Measurements from ENCODE around the gene ZP1.

DNA sequence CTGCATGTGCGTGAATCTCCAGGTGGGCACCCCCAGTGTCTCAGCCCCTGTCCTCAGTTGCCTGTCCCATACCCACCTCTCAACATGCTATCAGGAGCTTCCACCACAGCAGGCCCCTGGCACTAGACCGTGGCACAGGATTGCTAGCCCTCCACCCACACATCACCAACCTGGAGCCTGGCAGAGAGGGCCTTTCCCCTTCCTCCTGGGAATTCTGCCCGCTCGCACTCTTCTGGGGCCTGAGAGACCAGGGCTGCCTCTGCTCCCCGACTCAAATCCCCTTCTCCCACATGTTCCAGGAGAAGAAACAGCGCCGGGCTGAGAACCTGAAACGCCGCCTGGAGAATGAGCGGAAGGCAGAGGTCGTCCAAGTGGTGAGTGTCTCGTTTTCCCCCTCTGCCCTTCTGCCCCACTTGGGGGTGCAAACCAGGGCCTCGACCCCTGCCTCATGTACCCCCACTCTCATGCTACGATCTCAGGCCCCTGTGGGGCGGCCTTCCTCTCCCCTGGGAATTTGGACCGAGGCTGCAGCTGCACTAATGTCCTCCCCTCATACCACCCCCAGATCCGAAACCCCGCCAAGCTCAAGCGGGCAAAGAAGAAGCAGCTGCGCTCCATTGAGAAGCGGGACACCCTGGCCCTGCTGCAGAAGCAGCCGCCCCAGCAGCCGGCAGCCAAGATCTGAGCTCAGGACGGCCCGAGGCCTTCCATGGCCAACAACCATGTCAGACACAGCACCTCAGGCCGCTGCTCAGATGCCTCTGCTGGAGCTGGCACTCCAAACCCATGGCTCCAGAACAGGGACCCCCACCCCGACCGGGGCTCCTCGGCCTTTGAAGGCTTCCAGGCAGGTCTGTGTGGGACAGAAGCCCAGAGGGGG lies 17.5 kb upstream of the ZP1 start:
- TF ChIP-seq, protein P1, sequence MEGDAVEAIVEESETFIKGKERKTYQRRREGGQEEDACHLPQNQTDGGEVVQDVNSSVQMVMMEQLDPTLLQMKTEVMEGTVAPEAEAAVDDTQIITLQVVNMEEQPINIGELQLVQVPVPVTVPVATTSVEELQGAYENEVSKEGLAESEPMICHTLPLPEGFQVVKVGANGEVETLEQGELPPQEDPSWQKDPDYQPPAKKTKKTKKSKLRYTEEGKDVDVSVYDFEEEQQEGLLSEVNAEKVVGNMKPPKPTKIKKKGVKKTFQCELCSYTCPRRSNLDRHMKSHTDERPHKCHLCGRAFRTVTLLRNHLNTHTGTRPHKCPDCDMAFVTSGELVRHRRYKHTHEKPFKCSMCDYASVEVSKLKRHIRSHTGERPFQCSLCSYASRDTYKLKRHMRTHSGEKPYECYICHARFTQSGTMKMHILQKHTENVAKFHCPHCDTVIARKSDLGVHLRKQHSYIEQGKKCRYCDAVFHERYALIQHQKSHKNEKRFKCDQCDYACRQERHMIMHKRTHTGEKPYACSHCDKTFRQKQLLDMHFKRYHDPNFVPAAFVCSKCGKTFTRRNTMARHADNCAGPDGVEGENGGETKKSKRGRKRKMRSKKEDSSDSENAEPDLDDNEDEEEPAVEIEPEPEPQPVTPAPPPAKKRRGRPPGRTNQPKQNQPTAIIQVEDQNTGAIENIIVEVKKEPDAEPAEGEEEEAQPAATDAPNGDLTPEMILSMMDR (IDR thresholded peaks at IDR 0.05), result no peak
- no peak for TF ChIP-seq POLR2AphosphoS5 (IDR thresholded peaks at IDR 0.05)
